K562 (cell line): Measurements from ENCODE around the gene RHOT1. TPM values are rescaled to one million over a fixed set of nuclear protein-coding genes. Genes with fewer than 3 reads are reported as not detected.

Experiments used
- ARID2 ChIP-seq: fragments of 450-650 bp; IDR thresholded peaks from 2 replicates; pipeline ENCODE4 v1.6.1; 2017; ENCODE audit warnings: antibody characterized with exemption, mild to moderate bottlenecking
- BHLHE40 ChIP-seq: IDR thresholded peaks from 2 replicates; pipeline ENCODE4 v1.6.1; 2011; ENCODE audit warnings: low read length, improper control_type of control experiment
- CHD2 ChIP-seq: IDR thresholded peaks from 2 replicates; pipeline ENCODE4 v1.6.1; 2011; ENCODE audit warnings: low read depth, low read length
- CTCF ChIP-seq, 3 experiments: IDR thresholded peaks in 2 of 3; conservative IDR thresholded peaks in 1 of 3; 2 replicates each; pipeline ENCODE4 v1.5.1; 2011 to 2012; ENCODE audit warnings: low read length in 3 of 3, mild to moderate bottlenecking in 3 of 3, control low read depth in 2 of 3, improper control_type of control experiment in 1 of 3, inconsistent platforms in 1 of 3, low read depth in 1 of 3, mixed read lengths in 1 of 3, moderate library complexity in 1 of 3; ENCODE audit not compliant: insufficient read depth in 2 of 3
- EHMT2 ChIP-seq: fragments of 450-650 bp; IDR thresholded peaks from 2 replicates; pipeline ENCODE4 v1.6.1; 2018; ENCODE audit warnings: antibody characterized with exemption
- FOXP4 ChIP-seq: sonication (generic); formaldehyde crosslinking; IDR thresholded peaks from 2 replicates; pipeline ENCODE4 v1.8.0; 2022; ENCODE audit warnings: mild to moderate bottlenecking, missing genetic modification reagents, borderline replicate concordance
- JUND ChIP-seq, 2 experiments: IDR thresholded peaks; 2 replicates in 1 of 2; 3 replicates in 1 of 2; pipeline ENCODE4 v1.6.1; 2011; ENCODE audit warnings: borderline replicate concordance in 2 of 2, low read depth in 2 of 2, low read length in 2 of 2, improper control_type of control experiment in 1 of 2, missing biosample characterization in 1 of 2, missing genetic modification characterization in 1 of 2, missing genetic modification reagents in 1 of 2
- MTF1 ChIP-seq: fragments of 250-450 bp; sonication (Bioruptor Pico); IDR thresholded peaks from 2 replicates; pipeline ENCODE4 v1.9.0; 2021; ENCODE audit warnings: moderate library complexity, mild to moderate bottlenecking, inconsistent platforms, borderline replicate concordance
- REST ChIP-seq, 2 experiments: fragments of 450-650 bp; formaldehyde crosslinking in 1 of 2; IDR thresholded peaks; 2 replicates each; pipeline versions ENCODE4 v1.4.0 to v1.6.1; 2014 to 2020; ENCODE audit warnings: mild to moderate bottlenecking in 2 of 2, borderline replicate concordance in 1 of 2, low read depth in 1 of 2
- SOX6 ChIP-seq: fragments of 450-650 bp; IDR thresholded peaks from 2 replicates; pipeline ENCODE4 v1.6.1; 2014; ENCODE audit warnings: mild to moderate bottlenecking
- SRF ChIP-seq, 2 experiments: fragments of 250-450, 450-650 bp in 1 of 2; sonication (Bioruptor Pico) in 1 of 2; sonication (generic) in 1 of 2; formaldehyde crosslinking; IDR thresholded peaks; 2 replicates each; pipeline versions ENCODE4 v1.5.0 to v1.5.1; 2020 to 2022; ENCODE audit warnings: mild to moderate bottlenecking in 1 of 2, missing genetic modification reagents in 1 of 2
- TBL1XR1 ChIP-seq, 2 experiments: IDR thresholded peaks; 2 replicates each; pipeline ENCODE4 v1.6.1; 2012; ENCODE audit warnings: improper control_type of control experiment in 2 of 2, low read length in 2 of 2, mild to moderate bottlenecking in 1 of 2
- ZFP36 ChIP-seq: fragments of 150-350 bp; IDR thresholded peaks from 2 replicates; pipeline ENCODE4 v1.6.1; 2018; ENCODE audit warnings: low read length, low read depth; ENCODE audit not compliant: partially characterized antibody
- ZKSCAN8 ChIP-seq: fragments of 200-800 bp; sonication (Bioruptor generic); IDR thresholded peaks from 2 replicates; pipeline ENCODE4 v1.6.1; 2016; ENCODE audit warnings: missing genetic modification characterization, missing compliant biosample characterization
- ZNF384 ChIP-seq: IDR thresholded peaks from 2 replicates; pipeline ENCODE4 v1.6.1; 2012; ENCODE audit warnings: low read depth, low read length, improper control_type of control experiment
- polyA plus RNA-seq, 8 experiments: library from polyadenylated mRNA; depleted of rRNA in 4 of 8; stranded (reverse) in 5 of 8; unstranded in 3 of 8; fragments of >200 nt; fragmentation: Nextera tagmentation in 2 of 8; fragmentation: Illumina TruSeq in 1 of 8; extraction: Ambion mirVana in 2 of 8; extraction: Trizol in 1 of 8; gene quantifications; 2 replicates each; pipeline versions ENCODE4 v1.2.1 to v1.2.3, GENCODE V29; 2011 to 2014; ENCODE audit warnings: inconsistent platforms in 1 of 8, missing spikeins in 1 of 8
- total RNA-seq, 7 experiments: library from RNA; depleted of rRNA in 6 of 7; stranded (reverse); fragments of >200 nt in 6 of 7; fragmentation: Illumina TruSeq in 2 of 7; extraction: Trizol in 2 of 7; gene quantifications; 2 replicates each; pipeline versions ENCODE4 v1.2.1 to v1.2.3, GENCODE V29; 2011 to 2021; ENCODE audit warnings: low replicate concordance in 1 of 7

The RHOT1 gene
- total and polyA plus RNA-seq, 9 of the 15 experiments (the other 6 are each of a cell fraction or from before 2014, with no cell fraction given): 23.0 to 101 (median 32.2) TPM

- no peak for TF ChIP-seq FOXP4 (CRISPR knock-in tag)
- TF ChIP-seq EHMT2: no peak
- peak; percentile 36; the same call in 1 of the 2 replicates for TF ChIP-seq ZNF384
- TF ChIP-seq TBL1XR1 (IDR thresholded peaks at IDR 0.05; ENCODE audit: low read length in 2 of 2): peak in 1 of 2 experiments; percentile 40; a peak in 1 of 4 replicates
- peak; percentile 66 for TF ChIP-seq ZFP36
- TF ChIP-seq CTCF (IDR thresholded peaks at IDR 0.05 in 2 of 3, conservative IDR thresholded peaks at IDR 0.05 in 1 of 3; ENCODE audit: insufficient read depth in 2 of 3, low read depth in 1 of 3, low read length in 3 of 3): peak; percentile 96 to 99 (median 99)
- TF ChIP-seq REST (IDR thresholded peaks at IDR 0.05; ENCODE audit: borderline replicate concordance): peak; percentile 92
- no peak for TF ChIP-seq REST (CRISPR knock-in tag; IDR thresholded peaks at IDR 0.05; ENCODE audit: low read depth)
- 0 out of 2 replicates have a peak, but pooled peaks have one; percentile 21 for TF ChIP-seq SOX6
- peak; percentile 89 for TF ChIP-seq ARID2
- TF ChIP-seq MTF1 (CRISPR knock-in tag): no peak
- no peak for TF ChIP-seq SRF (CRISPR knock-in tag; IDR thresholded peaks at IDR 0.05)
- TF ChIP-seq ZKSCAN8 (CRISPR knock-in tag): peak; percentile 98
- peak; percentile 63 for TF ChIP-seq JUND (IDR thresholded peaks at IDR 0.05; ENCODE audit: borderline replicate concordance, low read depth, low read length)
- no peak; the same call in 2 of the 3 replicates for TF ChIP-seq JUND (tag; IDR thresholded peaks at IDR 0.05; ENCODE audit: borderline replicate concordance, low read depth, low read length)
- peak; percentile 34; the same call in 1 of the 2 replicates for TF ChIP-seq BHLHE40
- peak; percentile 25; the same call in 1 of the 2 replicates for TF ChIP-seq CHD2
Measured at GRCh38 chr17:32253117-32253611, 110.9 kb downstream of the RHOT1 start (continued).
